ENCODE measurements around the gene SULT1B1. TPM values are rescaled to one million over a fixed set of nuclear protein-coding genes. Genes with fewer than 3 reads are reported as not detected.
"Not testable (repeated sequence)": the region's sequence is repeated elsewhere in the genome, so short reads cannot be mapped to it uniquely, and the experiment has no call there.

The SULT1B1 gene
- total RNA-seq, 1 donor from 2014 or later: not detected

- DNase-seq (ENCODE audit: low read depth): no peak
- no peaks in the 10 kb centered on the region for H3K36me3 ChIP-seq (ENCODE audit: control insufficient read depth, insufficient read depth, low read length)
- TF ChIP-seq CTCF (IDR thresholded peaks at IDR 0.05; ENCODE audit: insufficient read depth, low read length, poor library complexity, severe bottlenecking): no peak
- no peak overlapping the region for H3K4me3 ChIP-seq (ENCODE audit: low read depth, low read length)
- H3K27me3 ChIP-seq (ENCODE audit: control insufficient read depth, insufficient read depth, low read length): no peaks in the 10 kb centered on the region
Measured at GRCh38 chr4:69776696-69777095, 16.3 kb upstream of the SULT1B1 start.

GRCh38 chr4:69775321-69775867 lies 15.0 kb upstream of the SULT1B1 start:
- no peak overlapping the region for H3K4me3 ChIP-seq (ENCODE audit: low read depth, low read length)
- no peaks in the 10 kb centered on the region for H3K36me3 ChIP-seq (ENCODE audit: control insufficient read depth, insufficient read depth, low read length)
- TF ChIP-seq CTCF (IDR thresholded peaks at IDR 0.05; ENCODE audit: insufficient read depth, low read length, poor library complexity, severe bottlenecking): no peak
- no peak for DNase-seq (ENCODE audit: low read depth)
- H3K27me3 ChIP-seq (ENCODE audit: control insufficient read depth, insufficient read depth, low read length): no peaks in the 10 kb centered on the region

GRCh38 chr4:69773484-69773883 lies 13.1 kb upstream of the SULT1B1 start:
- Histone ChIP-seq H3K4me3 (ENCODE audit: low read depth, low read length) (no peak overlapping the region), H3K36me3 (ENCODE audit: control insufficient read depth, insufficient read depth, low read length) (no peaks in the 10 kb centered on the region), H3K27me3 (ENCODE audit: control insufficient read depth, insufficient read depth, low read length) (no peaks in the 10 kb centered on the region)
- TF ChIP-seq CTCF (IDR thresholded peaks at IDR 0.05; ENCODE audit: insufficient read depth, low read length, poor library complexity, severe bottlenecking): no peak
- DNase-seq (ENCODE audit: low read depth): no peak

- DNase-seq (ENCODE audit: low read depth); H3K27me3 ChIP-seq (ENCODE audit: control insufficient read depth, insufficient read depth, low read length); H3K36me3 ChIP-seq (ENCODE audit: control insufficient read depth, insufficient read depth, low read length); H3K4me3 ChIP-seq (ENCODE audit: low read depth, low read length): not testable (repeated sequence)
Measured at GRCh38 chr4:69768554-69768953, 8.1 kb upstream of the SULT1B1 start.

- no peak for TF ChIP-seq CTCF (IDR thresholded peaks at IDR 0.05; ENCODE audit: insufficient read depth, low read length, poor library complexity, severe bottlenecking)
- Histone ChIP-seq H3K36me3 (ENCODE audit: control insufficient read depth, insufficient read depth, low read length) (no peaks in the 10 kb centered on the region), H3K27me3 (ENCODE audit: control insufficient read depth, insufficient read depth, low read length) (no peaks in the 10 kb centered on the region), H3K4me3 (ENCODE audit: low read depth, low read length) (no peak overlapping the region)
- DNase-seq (ENCODE audit: low read depth): no peak
Measured at GRCh38 chr4:69765751-69766150, 5.3 kb upstream of the SULT1B1 start.

GRCh38 chr4:69764311-69764710 lies 3.9 kb upstream of the SULT1B1 start:
- no peaks in the 10 kb centered on the region for H3K27me3 ChIP-seq (ENCODE audit: control insufficient read depth, insufficient read depth, low read length)
- no peak for TF ChIP-seq CTCF (IDR thresholded peaks at IDR 0.05; ENCODE audit: insufficient read depth, low read length, poor library complexity, severe bottlenecking)
- no peaks in the 10 kb centered on the region for H3K36me3 ChIP-seq (ENCODE audit: control insufficient read depth, insufficient read depth, low read length)
- DNase-seq (ENCODE audit: low read depth): no peak
- H3K4me3 ChIP-seq (ENCODE audit: low read depth, low read length): no peak overlapping the region
